Thoracic aorta (tissue), 2 donors: ENCODE data around the gene MED13L. TPM values are rescaled to one million over a fixed set of nuclear protein-coding genes. Genes with fewer than 3 reads are reported as not detected.

Experiments
- ATAC-seq: fragments of 150-250 bp; one replicate; pipeline ENCODE4 v1.8.0; 2017; ENCODE audit warnings: low read depth; ENCODE audit not compliant: insufficient number of reproducible peaks, low FRiP score
- DNase-seq: peaks from one replicate; pipeline ENCODE4 v3.0.0-alpha.2; 2020; ENCODE audit warnings: low spot score
- H3K27ac ChIP-seq, 2 donors: fragments of 200-600 bp; sonication (generic); 1 replicate in 1 of 2; 2 replicates in 1 of 2; pipeline ENCODE4 v1.5.1; 2016; ENCODE audit warnings: mild to moderate bottlenecking in 2 of 2, moderate library complexity in 2 of 2
- H3K27me3 ChIP-seq: fragments of 200-600 bp; sonication (generic); replicated peaks from 2 replicates; pipeline ENCODE4 v1.6.0; 2016; ENCODE audit warnings: mild to moderate bottlenecking; ENCODE audit not compliant: insufficient read depth
- H3K36me3 ChIP-seq: fragments of 200-600 bp; sonication (generic); one replicate; pipeline ENCODE4 v1.5.1; 2016
- H3K4me1 ChIP-seq, 2 donors: fragments of 200-600 bp; sonication (generic); 1 replicate in 1 of 2; 2 replicates in 1 of 2; pipeline versions ENCODE4 v1.5.1 to v1.6.0; 2016; ENCODE audit warnings: low read depth in 2 of 2, mild to moderate bottlenecking in 1 of 2; ENCODE audit not compliant: control insufficient read depth in 1 of 2
- H3K4me3 ChIP-seq: fragments of 200-600 bp; sonication (generic); 2 replicates; pipeline ENCODE4 v1.5.1; 2016; ENCODE audit warnings: mild to moderate bottlenecking
- H3K9me3 ChIP-seq: fragments of 200-600 bp; sonication (generic); 2 replicates; pipeline ENCODE4 v1.5.1; 2016
- total RNA-seq, 2 donors: library from RNA; depleted of rRNA; stranded (reverse); fragments of >200 nt; gene quantifications; one replicate each; pipeline versions ENCODE4 v1.1.0 to v1.2.3, GENCODE V29; 2016
- TF ChIP-seq, protein P1 (sequence below): fragments of 200-600 bp; sonication (generic); IDR thresholded peaks from one replicate; pipeline ENCODE4 v1.5.1; 2019; ENCODE audit warnings: antibody characterized with exemption

The MED13L gene
- total RNA-seq, 2 donors from 2014 or later = 186 to 221 TPM

DNA sequence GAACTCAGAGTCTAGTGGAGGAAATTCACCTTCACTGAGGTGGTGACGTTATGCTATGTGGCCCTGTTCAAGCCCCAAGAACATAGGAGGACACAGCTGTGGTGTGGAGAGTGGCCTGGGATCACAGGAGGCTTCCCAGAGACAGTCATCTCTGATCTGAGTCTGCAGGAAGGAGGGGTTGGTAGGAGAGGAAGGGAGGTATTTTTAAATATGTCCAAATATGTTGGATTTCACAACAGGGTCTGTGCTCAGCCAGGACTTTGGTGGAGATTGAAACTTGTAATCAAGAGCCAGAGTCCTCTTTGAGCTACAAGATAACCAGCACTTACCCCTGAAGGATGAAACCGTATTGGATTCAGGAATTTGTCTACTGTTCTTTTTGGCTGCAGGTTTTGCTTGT is 26.4 kb upstream of the MED13L start:
- Histone ChIP-seq H3K4me1 (peaks cover 23 to 52% of the 10 kb centered on the region in 2 donors), H3K9me3 (no peaks in the 10 kb centered on the region), H3K27ac (peak overlapping the region; percentile 9 to 38), H3K27me3 (no peaks in the 10 kb centered on the region), H3K4me3 (no peak overlapping the region), H3K36me3 (no peaks in the 10 kb centered on the region)
- DNase-seq (no peak), ATAC-seq (peak; percentile 19)
- TF ChIP-seq, protein P1, sequence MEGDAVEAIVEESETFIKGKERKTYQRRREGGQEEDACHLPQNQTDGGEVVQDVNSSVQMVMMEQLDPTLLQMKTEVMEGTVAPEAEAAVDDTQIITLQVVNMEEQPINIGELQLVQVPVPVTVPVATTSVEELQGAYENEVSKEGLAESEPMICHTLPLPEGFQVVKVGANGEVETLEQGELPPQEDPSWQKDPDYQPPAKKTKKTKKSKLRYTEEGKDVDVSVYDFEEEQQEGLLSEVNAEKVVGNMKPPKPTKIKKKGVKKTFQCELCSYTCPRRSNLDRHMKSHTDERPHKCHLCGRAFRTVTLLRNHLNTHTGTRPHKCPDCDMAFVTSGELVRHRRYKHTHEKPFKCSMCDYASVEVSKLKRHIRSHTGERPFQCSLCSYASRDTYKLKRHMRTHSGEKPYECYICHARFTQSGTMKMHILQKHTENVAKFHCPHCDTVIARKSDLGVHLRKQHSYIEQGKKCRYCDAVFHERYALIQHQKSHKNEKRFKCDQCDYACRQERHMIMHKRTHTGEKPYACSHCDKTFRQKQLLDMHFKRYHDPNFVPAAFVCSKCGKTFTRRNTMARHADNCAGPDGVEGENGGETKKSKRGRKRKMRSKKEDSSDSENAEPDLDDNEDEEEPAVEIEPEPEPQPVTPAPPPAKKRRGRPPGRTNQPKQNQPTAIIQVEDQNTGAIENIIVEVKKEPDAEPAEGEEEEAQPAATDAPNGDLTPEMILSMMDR = no peak

DNA sequence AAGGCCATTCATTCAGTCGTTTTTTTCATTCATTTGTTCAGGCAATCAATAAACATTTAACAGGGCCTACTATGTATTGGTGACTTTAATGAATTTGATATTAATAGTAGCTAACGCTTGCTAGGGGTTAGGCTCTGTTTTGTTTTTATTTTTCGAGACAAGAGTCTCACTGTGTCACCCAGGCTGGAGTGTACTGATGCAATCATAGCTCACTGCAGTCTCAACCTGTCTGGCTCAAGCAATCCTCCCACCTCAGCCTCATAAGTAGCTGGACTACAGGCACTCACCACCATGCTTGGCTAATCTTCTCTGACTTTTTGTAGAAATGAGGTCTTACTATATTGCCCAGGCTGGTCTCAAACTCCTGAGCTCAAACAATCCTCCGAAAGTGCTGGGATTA is 25.6 kb upstream of the MED13L start:
- H3K36me3 ChIP-seq = no peaks in the 10 kb centered on the region
- no peak overlapping the region for H3K27ac ChIP-seq
- no peaks in the 10 kb centered on the region for H3K9me3 ChIP-seq
- H3K4me1 ChIP-seq = peaks cover 22 to 52% of the 10 kb centered on the region in 2 donors
- no peak for ATAC-seq
- H3K4me3 ChIP-seq = no peak overlapping the region
- TF ChIP-seq, protein P1 = no peak
- no peak for DNase-seq
- no peaks in the 10 kb centered on the region for H3K27me3 ChIP-seq

DNA sequence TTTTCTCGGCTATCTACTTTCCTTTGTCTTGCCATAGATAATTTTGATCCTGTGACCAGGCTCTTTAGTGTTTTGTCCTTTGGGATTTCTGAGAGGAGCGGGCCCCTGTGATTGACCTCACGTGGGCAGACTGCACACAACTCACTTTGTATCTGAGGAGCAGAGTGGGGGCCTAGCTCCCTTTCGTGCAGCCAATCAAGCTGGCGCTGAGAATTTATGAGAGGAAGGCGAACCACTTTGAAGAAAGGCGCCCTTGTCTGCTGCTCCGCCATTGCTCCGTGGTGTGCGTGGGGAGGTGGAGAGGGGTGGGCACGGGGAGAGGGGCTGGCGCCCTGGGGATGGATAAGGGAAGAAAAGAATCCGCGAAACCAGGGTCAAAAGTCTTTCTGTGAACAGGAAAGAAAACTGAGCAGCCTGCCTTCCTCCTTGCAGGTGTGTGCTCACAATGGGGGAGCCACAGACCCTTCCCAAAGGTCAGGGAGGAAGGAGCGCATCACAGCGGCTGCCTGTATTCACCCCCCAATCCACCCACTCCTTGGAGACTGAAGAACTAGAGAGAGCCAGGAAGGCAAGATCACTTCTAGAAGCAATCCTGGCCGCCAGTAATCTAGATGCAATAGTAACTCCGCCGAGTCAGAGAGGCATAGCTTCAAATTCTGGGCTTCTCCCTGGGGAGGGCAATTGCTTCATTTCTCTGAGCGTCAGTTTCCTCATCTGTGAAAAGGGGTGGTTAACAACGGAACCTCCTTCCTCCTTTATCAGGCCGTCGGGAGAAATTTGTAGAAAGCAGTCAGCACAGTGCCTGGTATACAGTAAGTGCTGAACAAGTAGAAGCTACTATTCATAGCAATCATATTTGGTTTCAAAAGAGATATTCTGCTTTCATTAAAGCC is 24.9 kb upstream of the MED13L start:
- Histone ChIP-seq H3K4me3 (no peak overlapping the region), H3K4me1 (peaks cover 22 to 50% of the 10 kb centered on the region in 2 donors), H3K27me3 (no peaks in the 10 kb centered on the region), H3K9me3 (no peaks in the 10 kb centered on the region), H3K36me3 (no peaks in the 10 kb centered on the region), H3K27ac (no peak overlapping the region)
- TF ChIP-seq, protein P1 = no peak
- DNase-seq (no peak), ATAC-seq (no peak)

DNA sequence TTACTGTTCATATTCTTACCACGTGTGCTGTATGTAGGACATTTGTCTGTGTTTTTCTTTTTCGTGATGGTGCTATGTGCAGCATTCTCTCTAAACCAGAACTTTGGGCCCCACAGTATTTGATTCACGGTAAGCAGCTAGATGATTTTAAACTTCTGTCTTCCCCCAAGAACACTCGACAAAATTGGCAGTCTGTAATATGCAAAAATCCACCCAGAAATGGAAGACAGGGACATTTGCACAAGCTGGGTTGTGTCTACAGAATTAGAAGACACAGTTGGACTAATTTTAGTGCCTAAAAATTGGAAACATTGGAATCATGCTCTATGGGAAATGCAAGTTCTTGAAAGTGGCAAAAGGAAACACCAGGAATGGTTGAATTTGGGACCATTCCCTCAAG is 24.1 kb upstream of the MED13L start:
- DNase-seq (no peak), ATAC-seq (no peak)
- H3K27me3 ChIP-seq = no peaks in the 10 kb centered on the region
- H3K4me3 ChIP-seq = no peak overlapping the region
- no peaks in the 10 kb centered on the region for H3K36me3 ChIP-seq
- H3K4me1 ChIP-seq = peaks cover 22 to 50% of the 10 kb centered on the region in 2 donors
- H3K27ac ChIP-seq = no peak overlapping the region
- no peaks in the 10 kb centered on the region for H3K9me3 ChIP-seq
- TF ChIP-seq, protein P1 = no peak

DNA sequence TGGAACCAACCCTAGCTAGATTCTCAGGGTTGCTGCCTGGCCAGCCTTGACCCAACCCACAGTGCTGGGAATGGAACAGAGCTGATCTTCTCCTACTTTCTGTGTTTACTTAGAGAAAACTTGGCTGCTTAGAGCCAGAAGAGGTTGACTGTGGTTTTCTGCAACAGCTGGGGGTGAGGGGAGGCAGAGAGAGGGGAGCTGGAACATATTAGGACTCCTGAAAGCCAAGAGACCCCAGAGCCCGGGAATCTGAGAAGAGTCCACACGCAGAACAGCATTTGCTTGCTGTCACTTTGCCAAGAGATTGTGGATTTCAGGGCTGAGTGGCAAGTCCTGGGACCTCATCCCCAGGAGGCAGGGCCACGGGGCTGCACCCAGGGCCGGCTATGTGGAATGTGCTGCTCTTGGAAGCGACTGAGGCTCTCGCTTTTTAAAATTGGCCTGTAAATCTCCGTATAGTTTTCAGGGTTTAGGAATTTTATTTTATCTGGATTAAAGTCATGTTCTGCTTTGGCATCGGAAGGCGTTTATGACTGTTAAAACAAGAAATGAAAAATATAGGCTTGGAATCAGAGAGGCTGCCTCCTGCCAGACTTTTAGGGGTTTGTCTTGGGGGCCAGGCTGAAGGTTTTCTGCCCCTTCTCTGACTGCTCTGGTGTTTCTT is 22.3 kb upstream of the MED13L start:
- TF ChIP-seq, protein P1 = no peak
- Histone ChIP-seq H3K36me3 (no peaks in the 10 kb centered on the region), H3K4me3 (peak overlapping the region; percentile 32), H3K9me3 (no peaks in the 10 kb centered on the region), H3K27ac (peak overlapping the region; percentile 74 to 77), H3K27me3 (no peaks in the 10 kb centered on the region), H3K4me1 (peaks cover 22 to 57% of the 10 kb centered on the region in 2 donors)
- DNase-seq (no peak), ATAC-seq (no peak)
